IMR-90 (cell line): ENCODE data around the gene IQGAP2. TPM values are rescaled to one million over a fixed set of nuclear protein-coding genes. Genes with fewer than 3 reads are reported as not detected.

Experiments
- ATAC-seq: fragments of 200-7000 bp; cut with Tn5 transposase; 2 replicates; pipeline ENCODE4 v1.9.1; 2020; ENCODE audit warnings: low read depth, mild to moderate bottlenecking, moderate library complexity
- BruUV-seq: library from RNA; stranded (reverse); fragments of 400-500 nt; replicated peaks from 2 replicates; lab custom pipeline; 2021; lab: Mats Ljungman, UMichigan
- CTCF ChIA-PET: fragments of 300-600 bp; formaldehyde crosslinking; extraction: SDS; loops from one replicate; lab custom pipeline; 2021; ENCODE audit warnings: antibody characterized with exemption; lab: Yijun Ruan, JAX
- POLR2A ChIA-PET: fragments of 300-600 bp; sonication (Branson Sonifier 250); formaldehyde crosslinking; loops from one replicate; lab custom pipeline; 2022; ENCODE audit warnings: antibody characterized with exemption; ENCODE audit not compliant: unreplicated experiment; lab: Charles Lee
- DNase-seq: peaks from one replicate; pipeline ENCODE4 v3.0.0; 2013
- H2AFZ ChIP-seq: replicated peaks from 2 replicates; pipeline ENCODE3; 2013; ENCODE audit warnings: low read length, mild to moderate bottlenecking; ENCODE audit not compliant: poor library complexity
- H2AK5ac ChIP-seq: 2 replicates; pipeline ENCODE4 v1.6.1; 2013; ENCODE audit warnings: low read depth, low read length, inconsistent platforms
- H2AK9ac ChIP-seq: replicated peaks from 2 replicates; pipeline ENCODE3; 2013; ENCODE audit warnings: mild to moderate bottlenecking, low read depth, low read length, moderate library complexity; ENCODE audit not compliant: poor library complexity
- H2BK120ac ChIP-seq: 2 replicates; pipeline ENCODE4 v1.6.1; 2013; ENCODE audit warnings: low read depth, low read length, inconsistent platforms
- H2BK15ac ChIP-seq: 3 replicates; pipeline ENCODE4 v1.6.1; 2013; ENCODE audit warnings: low read depth, low read length, inconsistent platforms
- H2BK20ac ChIP-seq: 2 replicates; pipeline ENCODE4 v1.6.1; 2013; ENCODE audit warnings: low read depth, mild to moderate bottlenecking, inconsistent platforms, low read length, moderate library complexity
- H2BK5ac ChIP-seq: 2 replicates; pipeline ENCODE4 v1.6.1; 2013; ENCODE audit warnings: mild to moderate bottlenecking, low read depth, low read length, inconsistent platforms; ENCODE audit not compliant: poor library complexity, severe bottlenecking
- H3K14ac ChIP-seq: replicated peaks from 2 replicates; pipeline ENCODE4 v1.6.1; 2013; ENCODE audit warnings: low read depth, low read length, inconsistent platforms
- H3K18ac ChIP-seq: 2 replicates; pipeline ENCODE4 v1.6.1; 2013; ENCODE audit warnings: low read depth, low read length, control low read depth
- H3K23ac ChIP-seq: 2 replicates; pipeline ENCODE4 v1.6.1; 2013; ENCODE audit warnings: low read depth, low read length, inconsistent platforms
- H3K27ac ChIP-seq: 2 replicates; pipeline ENCODE4 v1.5.1; 2013; ENCODE audit warnings: mild to moderate bottlenecking, control low read depth, low read length; ENCODE audit not compliant: insufficient read depth
- H3K27me3 ChIP-seq: 2 replicates; pipeline ENCODE4 v1.6.1; 2013; ENCODE audit warnings: low read length; ENCODE audit not compliant: control insufficient read depth, insufficient read depth
- H3K36me3 ChIP-seq: 2 replicates; pipeline ENCODE4 v1.6.1; 2013; ENCODE audit warnings: low read length, mixed read lengths; ENCODE audit not compliant: control insufficient read depth, insufficient read depth
- H3K4ac ChIP-seq: 2 replicates; pipeline ENCODE4 v1.6.1; 2013; ENCODE audit warnings: low read depth, low read length, inconsistent platforms
- H3K4me1 ChIP-seq: 2 replicates; pipeline ENCODE4 v1.6.1; 2013; ENCODE audit warnings: low read length, mixed read lengths; ENCODE audit not compliant: control insufficient read depth, insufficient read depth
- H3K4me2 ChIP-seq: 2 replicates; pipeline ENCODE4 v1.6.1; 2013; ENCODE audit warnings: low read depth, mild to moderate bottlenecking, control low read depth, low read length, moderate library complexity
- H3K4me3 ChIP-seq: 2 replicates; pipeline ENCODE4 v1.5.1; 2013; ENCODE audit warnings: low read depth, mild to moderate bottlenecking, control low read depth, low read length, moderate library complexity; ENCODE audit not compliant: insufficient read depth
- H3K56ac ChIP-seq: 2 replicates; pipeline ENCODE4 v1.6.1; 2013; ENCODE audit warnings: low read length, inconsistent platforms; ENCODE audit not compliant: insufficient read depth; ENCODE audit errors: extremely low read depth
- H3K79me1 ChIP-seq, 2 experiments: 2 replicates each; pipeline ENCODE4 v1.6.1; 2013; ENCODE audit warnings: low read length in 2 of 2, inconsistent platforms in 1 of 2, low read depth in 1 of 2
- H3K9ac ChIP-seq: 2 replicates; pipeline ENCODE4 v1.6.1; 2013; ENCODE audit warnings: low read depth, low read length, control low read depth
- H3K9me1 ChIP-seq: 2 replicates; pipeline ENCODE4 v1.6.1; 2013; ENCODE audit warnings: low read length, inconsistent platforms; ENCODE audit not compliant: insufficient read depth
- H3K9me3 ChIP-seq: 2 replicates; pipeline ENCODE4 v1.6.1; 2013; ENCODE audit warnings: low read length; ENCODE audit not compliant: control insufficient read depth, insufficient read depth
- H4K20me1 ChIP-seq: 2 replicates; pipeline ENCODE4 v1.6.1; 2013; ENCODE audit warnings: low read length, inconsistent platforms; ENCODE audit not compliant: insufficient read depth
- H4K5ac ChIP-seq: 2 replicates; pipeline ENCODE4 v1.6.1; 2013; ENCODE audit warnings: mild to moderate bottlenecking, low read depth, low read length, control low read depth
- H4K8ac ChIP-seq, 2 experiments: 2 replicates each; pipeline ENCODE4 v1.6.1; 2013; ENCODE audit warnings: low read depth in 2 of 2, low read length in 2 of 2, control low read depth in 1 of 2, inconsistent platforms in 1 of 2
- H4K91ac ChIP-seq: 2 replicates; pipeline ENCODE4 v1.6.1; 2013; ENCODE audit warnings: low read depth, low read length, inconsistent platforms; ENCODE audit not compliant: insufficient read depth
- BHLHE40 ChIP-seq: fragments of 150-350 bp; IDR thresholded peaks from 2 replicates; pipeline ENCODE4 v1.6.1; 2016; ENCODE audit warnings: mild to moderate bottlenecking, low read depth, low read length
- CEBPB ChIP-seq: IDR thresholded peaks from 2 replicates; pipeline ENCODE4 v1.6.1; 2012; ENCODE audit warnings: low read depth, low read length, improper control_type of control experiment
- CHD1 ChIP-seq: IDR thresholded peaks from 2 replicates; pipeline ENCODE4 v1.6.1; 2012; ENCODE audit warnings: low read depth, low read length, improper control_type of control experiment
- FOS ChIP-seq: fragments of 150-350 bp; IDR thresholded peaks from 2 replicates; pipeline ENCODE4 v1.6.1; 2016; ENCODE audit warnings: low read depth, low read length
- MAFK ChIP-seq: IDR thresholded peaks from 2 replicates; pipeline ENCODE4 v1.6.1; 2012; ENCODE audit warnings: low read depth, low read length, improper control_type of control experiment
- MAZ ChIP-seq: IDR thresholded peaks from 2 replicates; pipeline ENCODE4 v1.6.1; 2012; ENCODE audit warnings: low read depth, mild to moderate bottlenecking, low read length, improper control_type of control experiment, moderate library complexity, borderline replicate concordance
- MXI1 ChIP-seq: IDR thresholded peaks from 2 replicates; pipeline ENCODE4 v1.6.1; 2012; ENCODE audit warnings: low read depth, mild to moderate bottlenecking, low read length, moderate library complexity, borderline replicate concordance
- NFE2L2 ChIP-seq: fragments of 150-350 bp; IDR thresholded peaks from 2 replicates; pipeline ENCODE4 v1.6.1; 2016; ENCODE audit warnings: low read depth, mild to moderate bottlenecking, low read length
- POLR2A ChIP-seq: IDR thresholded peaks from 2 replicates; pipeline ENCODE4 v1.6.1; 2012; ENCODE audit warnings: mild to moderate bottlenecking, low read depth, low read length
- RAD21 ChIP-seq: IDR thresholded peaks from 2 replicates; pipeline ENCODE4 v1.6.1; 2012; ENCODE audit warnings: low read length, improper control_type of control experiment
- RCOR1 ChIP-seq: IDR thresholded peaks from 2 replicates; pipeline ENCODE4 v1.6.1; 2012; ENCODE audit warnings: mild to moderate bottlenecking, low read length, improper control_type of control experiment; ENCODE audit not compliant: insufficient replicate concordance
- RFX5 ChIP-seq: IDR thresholded peaks from 2 replicates; pipeline ENCODE4 v1.8.0; 2012; ENCODE audit warnings: low read depth, mild to moderate bottlenecking, low read length, moderate library complexity
- SMC3 ChIP-seq: fragments of 150-350 bp; IDR thresholded peaks from 2 replicates; pipeline ENCODE4 v1.6.1; 2016; ENCODE audit warnings: low read depth, mild to moderate bottlenecking, antibody characterized with exemption, low read length, moderate library complexity
- WGBS, 2 experiments: methylation state at CpG; one replicate each; pipeline versions ENCODE4 v1.1.5 to v1.1.7; 2013; ENCODE audit warnings: missing lambda C conversion rate in 2 of 2; ENCODE audit not compliant: insufficient read length in 1 of 2; ENCODE audit errors: extremely low coverage in 2 of 2; 5-methylcytosine and 5-hydroxymethylcytosine counted together
- dilution Hi-C: fragments of 300-500 bp; cut with HindIII; formaldehyde crosslinking; loops from one replicate; pipeline ENCODE4 v1.14.3; 2018; ENCODE audit warnings: low sequenced_read_pairs; ENCODE audit not compliant: unreplicated experiment
- in situ Hi-C: fragments of 300-500 bp; cut with MboI; formaldehyde crosslinking; loops from 3 replicates; pipeline ENCODE4 v1.14.3; 2019; ENCODE audit warnings: low sequenced_read_pairs, inconsistent platforms, mixed read lengths
- intact Hi-C: fragments of 100-400 bp; cut with micrococcal nuclease; formaldehyde crosslinking; loops from 2 replicates; pipeline ENCODE4 v1.10.0; 2022
- polyA plus RNA-seq, 3 experiments: library from polyadenylated mRNA; depleted of rRNA; stranded (reverse); fragments of >200 nt; gene quantifications; 2 replicates each; pipeline ENCODE4 v1.2.3, GENCODE V29; 2012; ENCODE audit warnings: low replicate concordance in 1 of 3
- total RNA-seq: library from RNA; depleted of rRNA; stranded (reverse); fragments of >200 nt; gene quantifications from 2 replicates; pipeline ENCODE4 v1.2.3, GENCODE V29; 2012
- TF ChIP-seq, protein P1 (sequence below): fragments of 150-350 bp; IDR thresholded peaks from 2 replicates; pipeline ENCODE4 v1.6.1; 2016; ENCODE audit warnings: low read depth, mild to moderate bottlenecking, low read length, moderate library complexity, borderline replicate concordance
- TF ChIP-seq, protein P2 (sequence below): fragments of 150-350 bp; IDR thresholded peaks from 2 replicates; pipeline ENCODE4 v1.6.1; 2017; ENCODE audit warnings: mild to moderate bottlenecking, antibody characterized with exemption, low read length, low read depth
- TF ChIP-seq, protein P3 (sequence below): conservative IDR thresholded peaks from 2 replicates; pipeline ENCODE4 v1.5.1; 2012; ENCODE audit warnings: mild to moderate bottlenecking, low read depth, low read length, improper control_type of control experiment

IQGAP2 gene
- total and polyA plus RNA-seq, 2 of the 4 experiments (the other 2 are of a cell fraction) = 0.21 to 0.36 TPM

DNA sequence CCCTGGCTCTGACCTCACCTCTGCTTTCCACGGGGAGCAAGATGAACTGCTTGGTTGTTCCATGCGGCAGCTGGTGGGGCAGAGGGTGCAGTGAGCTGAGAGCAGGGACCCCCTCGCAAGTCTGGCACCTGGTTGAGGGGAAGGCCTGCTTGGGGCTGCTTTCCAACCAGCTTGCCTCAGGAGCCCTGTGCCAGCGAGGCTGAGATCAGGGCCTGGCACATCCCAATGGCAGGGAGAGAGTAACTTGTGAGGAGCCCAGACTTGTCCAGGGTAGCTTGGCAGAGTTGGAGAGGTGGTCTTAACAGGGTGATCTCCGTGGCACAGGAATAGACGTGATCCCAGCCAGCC, 68.9 kb downstream of the IQGAP2 start:
- Histone ChIP-seq H3K4me1 (no peaks in the 10 kb centered on the region), H3K4me2 (no peak overlapping the region), H3K79me1 (no peaks in the 10 kb centered on the region), H4K20me1 (no peaks in the 10 kb centered on the region), H2AFZ (no peak overlapping the region), H4K8ac (no peak overlapping the region), H3K36me3 (no peaks in the 10 kb centered on the region), H3K18ac (no peak overlapping the region), H2AK5ac (no peak overlapping the region), H4K91ac (no peak overlapping the region), H3K9ac (no peak overlapping the region), H2AK9ac (no peak overlapping the region), H3K27ac (no peak overlapping the region), H2BK5ac (no peak overlapping the region), H3K4me3 (no peak overlapping the region), H3K27me3 (no peaks in the 10 kb centered on the region; the same call in 1 of the 2 replicates), H3K23ac (no peak overlapping the region), H4K5ac (no peak overlapping the region), H3K14ac (no peak overlapping the region), H3K9me3 (no peaks in the 10 kb centered on the region), H2BK15ac (no peak overlapping the region), H3K56ac (no peak overlapping the region), H2BK20ac (no peak overlapping the region), H3K4ac (no peak overlapping the region), H2BK120ac (no peak overlapping the region), H3K9me1 (no peaks in the 10 kb centered on the region)
- in situ Hi-C loops (no loop called here), dilution Hi-C loops (no loop called here), intact Hi-C loops (loop anchor here (5.0 kb wide), 1 partner anchor 695 kb away; no protein-coding TSS in a partner anchor)
- no peak for ATAC-seq
- no peak for DNase-seq
- no TSS peak for BruUV-seq
- ChIA-PET POLR2A (no interaction called here), CTCF (no interaction called here)
- WGBS, 2 experiments = no CpG with 5 or more reads among the region's 6 CpGs
- TF ChIP-seq NFE2L2 (no peak), MAFK (no peak), RFX5 (no peak), SMC3 (no peak), FOS (no peak), RCOR1 (no peak), MXI1 (no peak), CEBPB (no peak), MAZ (no peak), BHLHE40 (no peak), POLR2A (no peak), CHD1 (no peak), RAD21 (no peak)
- TF ChIP-seq, protein P1, sequence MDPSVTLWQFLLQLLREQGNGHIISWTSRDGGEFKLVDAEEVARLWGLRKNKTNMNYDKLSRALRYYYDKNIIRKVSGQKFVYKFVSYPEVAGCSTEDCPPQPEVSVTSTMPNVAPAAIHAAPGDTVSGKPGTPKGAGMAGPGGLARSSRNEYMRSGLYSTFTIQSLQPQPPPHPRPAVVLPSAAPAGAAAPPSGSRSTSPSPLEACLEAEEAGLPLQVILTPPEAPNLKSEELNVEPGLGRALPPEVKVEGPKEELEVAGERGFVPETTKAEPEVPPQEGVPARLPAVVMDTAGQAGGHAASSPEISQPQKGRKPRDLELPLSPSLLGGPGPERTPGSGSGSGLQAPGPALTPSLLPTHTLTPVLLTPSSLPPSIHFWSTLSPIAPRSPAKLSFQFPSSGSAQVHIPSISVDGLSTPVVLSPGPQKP = no peak
- TF ChIP-seq, protein P2, sequence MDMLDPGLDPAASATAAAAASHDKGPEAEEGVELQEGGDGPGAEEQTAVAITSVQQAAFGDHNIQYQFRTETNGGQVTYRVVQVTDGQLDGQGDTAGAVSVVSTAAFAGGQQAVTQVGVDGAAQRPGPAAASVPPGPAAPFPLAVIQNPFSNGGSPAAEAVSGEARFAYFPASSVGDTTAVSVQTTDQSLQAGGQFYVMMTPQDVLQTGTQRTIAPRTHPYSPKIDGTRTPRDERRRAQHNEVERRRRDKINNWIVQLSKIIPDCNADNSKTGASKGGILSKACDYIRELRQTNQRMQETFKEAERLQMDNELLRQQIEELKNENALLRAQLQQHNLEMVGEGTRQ = no peak
- TF ChIP-seq, protein P3, sequence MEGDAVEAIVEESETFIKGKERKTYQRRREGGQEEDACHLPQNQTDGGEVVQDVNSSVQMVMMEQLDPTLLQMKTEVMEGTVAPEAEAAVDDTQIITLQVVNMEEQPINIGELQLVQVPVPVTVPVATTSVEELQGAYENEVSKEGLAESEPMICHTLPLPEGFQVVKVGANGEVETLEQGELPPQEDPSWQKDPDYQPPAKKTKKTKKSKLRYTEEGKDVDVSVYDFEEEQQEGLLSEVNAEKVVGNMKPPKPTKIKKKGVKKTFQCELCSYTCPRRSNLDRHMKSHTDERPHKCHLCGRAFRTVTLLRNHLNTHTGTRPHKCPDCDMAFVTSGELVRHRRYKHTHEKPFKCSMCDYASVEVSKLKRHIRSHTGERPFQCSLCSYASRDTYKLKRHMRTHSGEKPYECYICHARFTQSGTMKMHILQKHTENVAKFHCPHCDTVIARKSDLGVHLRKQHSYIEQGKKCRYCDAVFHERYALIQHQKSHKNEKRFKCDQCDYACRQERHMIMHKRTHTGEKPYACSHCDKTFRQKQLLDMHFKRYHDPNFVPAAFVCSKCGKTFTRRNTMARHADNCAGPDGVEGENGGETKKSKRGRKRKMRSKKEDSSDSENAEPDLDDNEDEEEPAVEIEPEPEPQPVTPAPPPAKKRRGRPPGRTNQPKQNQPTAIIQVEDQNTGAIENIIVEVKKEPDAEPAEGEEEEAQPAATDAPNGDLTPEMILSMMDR = no peak
